HG03558 (cell line): ENCODE results near the gene PRKG1.

Experiments
- ATAC-seq: cut with Tn5 transposase; IDR thresholded peaks from one replicate; pipeline ENCODE4 v1.9.1; 2021; ENCODE audit warnings: moderate number of reproducible peaks; ENCODE audit not compliant: unreplicated experiment; ENCODE audit errors: extremely low read depth

Gene PRKG1

DNA sequence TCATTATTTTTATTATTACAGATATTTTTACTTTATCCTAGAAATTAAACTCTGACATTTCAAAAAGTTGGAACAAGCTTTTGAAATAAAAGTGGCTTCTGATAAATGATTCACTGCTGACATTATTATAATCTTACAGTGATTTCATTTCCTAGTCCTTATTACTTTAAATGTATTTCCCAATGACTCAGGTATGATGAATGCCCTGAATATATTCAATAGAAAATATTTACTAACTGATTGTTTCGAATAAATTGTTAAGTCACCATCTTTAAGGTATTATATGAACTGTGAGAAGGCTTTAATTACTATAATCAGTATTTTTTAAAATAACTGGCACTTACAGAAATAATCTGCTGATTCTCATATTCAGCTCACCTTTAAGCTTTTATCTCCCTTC lies 1261.4 kb downstream of the PRKG1 start:
- no peak for ATAC-seq

DNA sequence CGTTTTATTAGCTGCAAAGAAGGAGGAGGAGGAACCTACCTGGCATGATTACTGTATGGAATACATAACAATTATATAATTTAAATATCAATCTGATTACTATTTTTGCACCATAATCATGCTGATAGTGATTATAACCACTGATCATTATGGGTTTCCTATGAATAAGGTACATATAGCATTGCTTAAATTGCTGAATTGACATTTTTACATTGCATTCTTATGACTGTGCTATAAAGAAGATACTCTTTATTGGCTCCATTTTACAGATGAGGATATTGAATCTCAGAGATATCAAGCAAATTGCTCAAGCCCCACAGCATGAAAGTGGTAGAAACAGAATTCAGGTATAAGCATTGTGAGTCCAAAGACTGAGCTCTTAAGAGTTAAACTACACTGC lies 1262.9 kb downstream of the PRKG1 start:
- ATAC-seq: no peak

DNA sequence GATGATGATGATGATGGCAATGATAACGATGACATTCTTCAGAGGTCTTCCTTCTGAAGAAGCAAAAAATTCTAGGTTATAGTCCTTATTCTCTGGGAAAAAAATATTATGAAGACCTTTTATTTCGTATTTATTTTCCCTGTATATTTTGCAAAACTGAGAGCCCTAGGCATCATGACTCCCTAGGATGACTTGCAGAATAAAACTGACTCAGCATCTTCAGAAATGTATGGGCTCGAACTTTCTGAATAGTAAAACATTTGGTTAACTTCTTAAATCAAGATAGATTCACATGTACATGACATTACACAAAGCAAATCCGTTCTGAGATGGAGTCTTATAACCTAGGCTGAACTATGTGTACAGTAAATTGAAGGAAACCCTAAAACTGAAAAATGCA lies 1269.2 kb downstream of the PRKG1 start:
- no peak for ATAC-seq

DNA sequence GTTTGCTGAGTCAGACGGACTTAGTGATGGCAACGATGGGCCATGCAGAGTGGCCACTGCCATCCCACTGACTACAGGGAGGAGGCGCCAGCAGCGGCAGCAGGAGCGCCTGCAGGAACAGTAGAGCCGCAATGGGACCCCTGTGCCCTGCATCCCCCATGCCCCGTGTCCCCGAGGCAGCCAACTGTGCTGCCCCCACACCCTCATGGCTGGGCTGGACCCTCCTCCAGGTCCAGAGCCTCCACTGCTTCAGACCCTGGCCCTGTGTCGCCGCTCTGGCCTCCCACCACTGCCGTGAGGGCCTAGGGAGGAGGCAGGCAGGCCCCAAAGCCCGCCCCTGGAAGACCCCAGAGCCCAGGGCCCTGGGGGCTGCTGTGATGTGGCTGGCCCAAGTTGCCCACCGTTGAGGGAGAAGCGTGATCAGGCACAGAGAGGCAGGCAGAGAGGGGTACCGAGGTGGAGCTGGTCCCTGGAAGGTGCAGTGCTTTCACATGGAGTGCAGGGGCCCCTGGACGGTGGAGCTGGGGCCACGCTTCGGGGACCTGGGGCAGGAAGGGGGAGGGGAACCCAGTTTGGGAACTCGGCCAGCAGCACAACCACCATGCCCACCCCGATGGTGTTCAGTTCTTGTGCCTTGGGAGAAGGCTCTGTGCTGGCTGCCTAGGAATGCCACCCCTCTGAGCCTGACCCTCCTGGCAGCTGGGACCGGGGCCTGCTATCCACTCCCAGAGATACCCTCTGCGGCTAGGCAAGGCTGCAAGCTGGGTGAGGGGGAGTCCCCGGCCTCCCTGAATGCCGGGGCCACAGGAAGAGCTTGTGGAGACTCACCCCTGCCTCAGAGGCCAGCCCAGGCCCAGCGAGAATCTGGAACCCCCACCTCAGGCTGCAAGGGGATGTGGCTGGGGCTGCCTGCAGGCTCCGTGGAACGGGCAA lies 1272.4 kb downstream of the PRKG1 start:
- no peak for ATAC-seq

DNA sequence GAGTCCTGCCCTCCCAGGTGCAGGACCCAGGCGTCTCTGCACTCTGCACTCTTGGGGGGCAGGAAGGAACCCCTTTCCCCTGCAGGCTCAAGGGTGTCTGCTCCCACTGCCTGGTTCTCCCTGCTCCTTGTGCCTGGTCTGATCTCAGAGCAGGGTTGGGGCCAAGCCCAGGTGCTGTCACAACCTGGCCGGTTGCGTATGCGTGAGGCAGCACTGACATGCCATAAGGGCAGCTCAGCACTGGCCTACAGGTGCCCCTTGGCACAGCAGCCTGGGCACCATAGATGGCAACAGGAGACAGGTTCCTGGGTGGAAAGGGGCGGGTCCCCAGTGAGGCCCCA lies 1273.0 kb downstream of the PRKG1 start:
- no peak for ATAC-seq
